Naive thymus-derived CD8-positive, alpha-beta T cell (primary cell): ENCODE measurements around the gene SAMD8. TPM values are rescaled to one million over a fixed set of nuclear protein-coding genes. Genes with fewer than 3 reads are reported as not detected.
"Not testable (repeated sequence)": the region's sequence is repeated elsewhere in the genome, so short reads cannot be mapped to it uniquely, and the experiment has no call there.

ENCODE experiments used
- ATAC-seq, 2 donors: fragments of 150-1000 bp; cut with Tn5 transposase in 1 of 2; sonication (Bioruptor Pico), chemical (Tn5 transposase) in 1 of 2; 1 replicate in 1 of 2; 2 replicates in 1 of 2; pipeline ENCODE4 v1.10.0; 2021; ENCODE audit warnings: mild to moderate bottlenecking in 2 of 2, moderate library complexity in 2 of 2
- POLR2A ChIA-PET: fragments of 350-600 bp; sonication (Branson Sonifier 250); formaldehyde crosslinking; loops from one replicate; lab custom pipeline; 2021; ENCODE audit warnings: antibody characterized with exemption; lab: Charles Lee
- DNase-seq, 10 donors: peaks; one replicate each; pipeline versions ENCODE4 v3.0.0 to v3.0.0-alpha.2; 2020 to 2022
- H3K27ac Mint-ChIP-seq, 10 donors: one replicate each; pipeline ENCODE4 v1.8.0; 2020 to 2022; ENCODE audit warnings: mild to moderate bottlenecking in 10 of 10, mixed read lengths in 10 of 10, moderate library complexity in 4 of 10, inconsistent platforms in 1 of 10
- H3K27me3 Mint-ChIP-seq, 5 donors: one replicate each; pipeline ENCODE4 v1.8.0; 2021 to 2022; ENCODE audit warnings: mixed read lengths in 5 of 5
- H3K36me3 Mint-ChIP-seq, 3 donors: one replicate each; pipeline ENCODE4 v1.8.0; 2020 to 2022; ENCODE audit warnings: mixed read lengths in 3 of 3, mild to moderate bottlenecking in 2 of 3, inconsistent platforms in 1 of 3
- H3K4me1 Mint-ChIP-seq, 4 donors: one replicate each; pipeline ENCODE4 v1.8.0; 2021 to 2022; ENCODE audit warnings: mixed read lengths in 4 of 4
- H3K4me3 Mint-ChIP-seq, 10 donors: one replicate each; pipeline ENCODE4 v1.8.0; 2020 to 2022; ENCODE audit warnings: mild to moderate bottlenecking in 10 of 10, mixed read lengths in 10 of 10, moderate library complexity in 6 of 10, inconsistent platforms in 1 of 10
- H3K9me3 Mint-ChIP-seq, 9 donors: one replicate each; pipeline ENCODE4 v1.8.0; 2020 to 2022; ENCODE audit warnings: mixed read lengths in 9 of 9, mild to moderate bottlenecking in 3 of 9, inconsistent platforms in 1 of 9, moderate library complexity in 1 of 9
- polyA plus RNA-seq, 3 donors: library from polyadenylated mRNA; unstranded; fragments of 300-500 nt; fragmentation: Illumina TruSeq; gene quantifications; one replicate each; pipeline ENCODE4 v1.2.3, GENCODE V29; 2021
- total RNA-seq, 8 experiments: library from RNA in 2 of 8; stranded (reverse) in 2 of 8; gene quantifications; one replicate each; pipeline ENCODE4 v1.2.3 and lab custom pipeline; 2021 to 2026

SAMD8 gene
- total and polyA plus RNA-seq, 5 experiments from 2014 or later: 6.3 to 23.9 (median 10.6) TPM

DNA sequence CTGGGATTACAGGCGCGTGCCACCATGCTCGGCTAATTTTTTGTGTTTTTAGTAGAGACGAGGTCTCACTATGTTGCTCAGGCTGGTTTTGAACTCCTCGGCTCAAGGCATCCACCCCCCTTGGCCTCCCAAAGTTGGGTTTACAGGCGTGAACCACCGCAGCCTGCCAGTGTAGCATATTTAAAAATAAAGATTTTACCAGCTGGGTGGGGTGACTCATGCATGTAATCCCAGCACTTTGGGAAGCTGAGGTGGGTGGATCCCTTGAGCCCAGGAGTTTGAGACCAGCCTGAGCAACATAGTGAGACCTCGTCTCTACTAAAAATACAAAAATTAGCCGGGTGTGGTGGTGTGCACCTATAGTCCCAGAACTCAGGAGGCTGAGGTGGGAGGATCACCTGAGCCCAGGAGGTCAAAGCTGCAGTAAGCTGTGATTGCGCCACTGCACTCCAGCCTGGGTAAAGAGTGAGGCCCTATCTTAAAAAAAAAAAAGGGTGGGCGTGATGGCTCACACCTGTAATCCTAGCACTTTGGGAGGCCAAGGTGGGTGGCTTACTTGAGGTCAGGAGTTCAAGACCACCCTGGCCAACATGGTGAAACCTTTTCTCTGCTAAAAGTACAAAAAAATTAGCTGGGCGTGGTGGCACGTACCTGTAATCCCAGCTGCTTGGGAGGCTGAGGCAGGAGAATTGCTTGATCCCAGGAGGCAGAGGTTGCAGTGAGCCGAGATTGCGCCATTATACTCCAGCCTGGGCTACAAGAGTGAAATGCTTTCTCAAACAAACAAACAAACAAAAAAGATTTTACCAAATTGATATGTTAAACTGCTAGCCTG, 5.7 kb downstream of the SAMD8 start:
- H3K9me3 Mint-ChIP-seq, H3K4me3 Mint-ChIP-seq, H3K36me3 Mint-ChIP-seq, ATAC-seq, H3K27me3 Mint-ChIP-seq, DNase-seq: not testable (repeated sequence)
- H3K27ac Mint-ChIP-seq: peak overlapping the region in 5 of 10 donors; percentile 19 to 41 (median 29)
- POLR2A ChIA-PET: interaction anchor here (0.7 kb wide), 1 partner anchor 17 kb away, joined by 3 read pairs; no protein-coding TSS in a partner anchor
- H3K4me1 Mint-ChIP-seq: peaks cover 16 to 65% (median 53%) of the 10 kb centered on the region in 4 donors

- H3K4me3 Mint-ChIP-seq: no peak overlapping the region
- ATAC-seq: no peak
- H3K9me3 Mint-ChIP-seq: no peaks in the 10 kb centered on the region
- H3K36me3 Mint-ChIP-seq: peaks cover 0 to 3% (median 0%) of the 10 kb centered on the region in 3 donors
- POLR2A ChIA-PET: no interaction called here
- no peaks in the 10 kb centered on the region for H3K27me3 Mint-ChIP-seq
- no peak for DNase-seq
- peaks cover 13 to 64% (median 48%) of the 10 kb centered on the region in 4 donors for H3K4me1 Mint-ChIP-seq
- H3K27ac Mint-ChIP-seq: peak overlapping the region in 7 of 10 donors; percentile 19 to 75 (median 42)
Measured at GRCh38 chr10:75117995-75118394, 6.5 kb downstream of the SAMD8 start.

DNA sequence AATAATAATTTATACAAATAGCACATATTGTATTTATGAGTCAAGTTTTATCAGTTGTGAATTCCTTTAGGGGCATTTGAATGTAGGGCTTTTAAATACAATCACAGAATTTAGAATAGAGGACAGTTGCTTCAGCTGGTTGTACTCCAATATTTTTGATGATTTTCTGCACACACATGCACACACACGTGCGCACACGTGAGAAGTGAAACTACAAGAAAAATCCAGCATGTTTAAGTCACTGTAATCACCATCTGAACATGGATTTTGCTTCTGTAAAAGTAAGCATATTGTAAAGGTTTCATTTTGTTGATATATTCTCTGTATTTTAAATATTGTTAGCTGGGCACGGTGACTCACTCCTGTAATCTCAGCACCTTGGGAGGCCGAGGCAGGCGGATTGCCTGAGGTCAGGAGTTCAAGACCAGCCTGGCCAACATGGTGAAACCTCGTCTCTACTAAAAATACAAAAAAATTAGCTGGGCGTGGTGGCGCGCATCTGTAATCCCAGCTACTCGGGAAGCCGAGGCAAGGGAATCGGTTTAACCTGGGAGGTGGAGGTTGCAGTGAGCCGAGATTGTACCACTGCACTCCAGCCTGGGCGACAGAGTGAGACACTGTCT, 8.1 kb downstream of the SAMD8 start:
- not testable (repeated sequence) for H3K4me3 Mint-ChIP-seq, H3K9me3 Mint-ChIP-seq, ATAC-seq, H3K27me3 Mint-ChIP-seq, H3K27ac Mint-ChIP-seq, DNase-seq
- peaks cover 0 to 17% (median under 1%) of the 10 kb centered on the region in 3 donors for H3K36me3 Mint-ChIP-seq
- POLR2A ChIA-PET: interaction anchor here (0.6 kb wide), 1 partner anchor 81 kb away, joined by 6 read pairs; no protein-coding TSS in a partner anchor
- peaks cover 12 to 60% (median 46%) of the 10 kb centered on the region in 4 donors for H3K4me1 Mint-ChIP-seq

- no peaks in the 10 kb centered on the region for H3K9me3 Mint-ChIP-seq
- H3K36me3 Mint-ChIP-seq: peaks cover 0 to 23% (median 4%) of the 10 kb centered on the region in 3 donors
- POLR2A ChIA-PET: interaction anchor here (0.7 kb wide), 1 partner anchor 10 kb away, joined by 4 read pairs; no protein-coding TSS in a partner anchor
- DNase-seq (no peak), ATAC-seq (no peak)
- peak overlapping the region in 4 of 10 donors; percentile 20 to 71 (median 24) for H3K27ac Mint-ChIP-seq
- peaks cover 11 to 63% (median 52%) of the 10 kb centered on the region in 4 donors for H3K4me1 Mint-ChIP-seq
- H3K27me3 Mint-ChIP-seq: no peaks in the 10 kb centered on the region
- H3K4me3 Mint-ChIP-seq: peak overlapping the region in 2 of 10 donors; percentile 2 to 13
Measured at GRCh38 chr10:75121322-75121721, 9.9 kb downstream of the SAMD8 start.

- H3K9me3 Mint-ChIP-seq: no peaks in the 10 kb centered on the region
- H3K4me3 Mint-ChIP-seq: peak overlapping the region in 1 of 10 donors; percentile 24
- H3K27ac Mint-ChIP-seq: peak overlapping the region in 2 of 10 donors; percentile 21 to 47
- no peaks in the 10 kb centered on the region for H3K27me3 Mint-ChIP-seq
- DNase-seq: no peak
- POLR2A ChIA-PET: no interaction called here
- H3K36me3 Mint-ChIP-seq: peaks cover 0 to 23% (median 4%) of the 10 kb centered on the region in 3 donors
- no peak for ATAC-seq
- peaks cover 11 to 68% (median 53%) of the 10 kb centered on the region in 4 donors for H3K4me1 Mint-ChIP-seq
Measured at GRCh38 chr10:75122505-75122904, 11.0 kb downstream of the SAMD8 start.

- Mint-ChIP-seq H3K27ac (peak overlapping the region in 9 of 10 donors; percentile 26 to 91 (median 69)), H3K27me3 (no peaks in the 10 kb centered on the region), H3K4me1 (peaks cover 8 to 65% (median 49%) of the 10 kb centered on the region in 4 donors), H3K9me3 (no peaks in the 10 kb centered on the region), H3K36me3 (peaks cover 0 to 23% (median 4%) of the 10 kb centered on the region in 3 donors), H3K4me3 (peak overlapping the region in 6 of 10 donors; percentile 28 to 75 (median 60))
- ATAC-seq (peak in 1 of 2 donors; percentile 33), DNase-seq (no peak)
- POLR2A ChIA-PET: interaction anchor here (0.6 kb wide), 1 partner anchor 1027 kb away, joined by 3 read pairs; no protein-coding TSS in a partner anchor
Measured at GRCh38 chr10:75123088-75123682, 11.7 kb downstream of the SAMD8 start.

DNA sequence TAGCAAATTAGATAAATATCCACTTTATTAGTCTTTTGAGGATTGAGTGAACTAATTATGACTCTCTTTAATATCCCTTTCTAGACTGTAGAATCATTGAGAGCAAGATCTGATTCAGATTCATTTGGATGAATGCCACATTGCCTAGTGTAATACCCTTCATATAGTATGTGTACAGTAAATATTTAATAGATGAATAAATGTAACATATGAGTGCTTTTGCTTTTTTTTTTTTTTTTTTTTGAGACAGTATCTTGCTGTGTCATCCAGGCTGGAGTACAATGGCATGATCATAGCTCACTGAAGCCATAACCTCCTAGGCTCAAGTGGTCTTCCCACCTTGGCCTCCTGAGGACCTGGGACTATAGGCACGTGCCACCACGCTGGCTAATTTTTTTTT, 14.8 kb downstream of the SAMD8 start:
- Mint-ChIP-seq H3K9me3 (no peaks in the 10 kb centered on the region), H3K36me3 (peaks cover 0 to 36% (median 4%) of the 10 kb centered on the region in 3 donors), H3K27me3 (no peaks in the 10 kb centered on the region), H3K4me3 (peak overlapping the region in 2 of 10 donors; percentile 4 to 16), H3K27ac (peak overlapping the region in 7 of 10 donors; percentile 15 to 89 (median 54)), H3K4me1 (peaks cover 18 to 78% (median 59%) of the 10 kb centered on the region in 4 donors)
- no peak for DNase-seq
- no peak for ATAC-seq
- POLR2A ChIA-PET: interaction anchor here (0.7 to 0.8 kb wide), 2 partner anchors 15 to 19 kb away, joined by 3 to 4 read pairs; partner anchors contain the start of gene SAMD8

- Mint-ChIP-seq H3K27me3 (no peaks in the 10 kb centered on the region), H3K4me3 (no peak overlapping the region), H3K9me3 (no peaks in the 10 kb centered on the region), H3K4me1 (peaks cover 20 to 83% (median 63%) of the 10 kb centered on the region in 4 donors), H3K27ac (peak overlapping the region in 2 of 10 donors; percentile 13 to 14), H3K36me3 (peaks cover 0 to 36% (median 4%) of the 10 kb centered on the region in 3 donors)
- DNase-seq (no peak), ATAC-seq (no peak)
- POLR2A ChIA-PET: no interaction called here
Measured at GRCh38 chr10:75127471-75127870, 16.0 kb downstream of the SAMD8 start.

DNA sequence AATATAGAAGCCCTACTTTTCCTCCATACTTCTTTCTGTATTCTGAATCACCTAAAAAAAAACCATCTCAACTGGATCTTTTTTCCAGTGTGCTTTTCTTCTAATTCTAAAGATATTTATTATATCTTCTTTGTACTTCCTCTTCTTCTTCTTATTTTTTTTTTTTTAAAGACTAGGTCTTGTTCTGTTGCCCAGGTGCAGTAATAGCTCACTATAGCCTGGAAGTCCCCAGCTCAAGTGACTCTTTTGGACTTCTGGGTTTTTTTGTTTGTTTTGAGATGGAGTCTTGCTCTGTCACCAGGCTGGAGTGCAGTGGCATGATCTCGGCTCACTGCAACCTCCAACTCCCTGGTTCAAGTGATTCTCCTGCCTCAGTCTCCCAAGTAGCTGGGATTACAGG, 17.5 kb downstream of the SAMD8 start:
- H3K27me3 Mint-ChIP-seq, DNase-seq, H3K9me3 Mint-ChIP-seq: not testable (repeated sequence)
- Mint-ChIP-seq H3K27ac (peak overlapping the region in 6 of 10 donors; percentile 15 to 71 (median 37)), H3K36me3 (peaks cover 5 to 28% (median 9%) of the 10 kb centered on the region in 3 donors), H3K4me1 (peaks cover 22 to 75% (median 58%) of the 10 kb centered on the region in 4 donors), H3K4me3 (peak overlapping the region in 1 of 10 donors; percentile 22)
- peak in 1 of 2 donors; percentile 46 for ATAC-seq
- POLR2A ChIA-PET: interaction anchor here (1.0 kb wide), 1 partner anchor 16 kb away, joined by 6 read pairs; the partner anchor contains the start of gene SAMD8

DNA sequence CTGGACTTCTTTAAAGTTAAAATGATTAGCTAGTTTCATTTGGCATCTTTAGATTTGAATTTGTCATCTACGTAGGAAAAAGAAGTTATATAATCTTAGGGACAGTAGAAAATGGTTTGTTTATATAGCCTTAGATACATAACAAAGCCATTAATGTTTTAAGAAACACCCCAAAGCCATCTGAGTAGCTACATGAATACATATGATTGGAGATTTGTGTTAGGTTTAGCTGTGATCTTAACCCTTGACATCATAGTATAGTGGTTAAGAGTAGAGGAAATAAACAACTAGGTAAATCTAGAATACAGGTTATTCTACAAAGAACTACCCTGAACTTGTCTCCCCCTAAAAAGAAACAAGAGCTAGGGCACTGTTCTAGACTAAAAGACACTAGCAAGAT, 18.1 kb downstream of the SAMD8 start:
- POLR2A ChIA-PET: no interaction called here
- peak in 1 of 2 donors; percentile 68 for ATAC-seq
- H3K36me3 Mint-ChIP-seq: peaks cover 5 to 23% (median 8%) of the 10 kb centered on the region in 3 donors

DNA sequence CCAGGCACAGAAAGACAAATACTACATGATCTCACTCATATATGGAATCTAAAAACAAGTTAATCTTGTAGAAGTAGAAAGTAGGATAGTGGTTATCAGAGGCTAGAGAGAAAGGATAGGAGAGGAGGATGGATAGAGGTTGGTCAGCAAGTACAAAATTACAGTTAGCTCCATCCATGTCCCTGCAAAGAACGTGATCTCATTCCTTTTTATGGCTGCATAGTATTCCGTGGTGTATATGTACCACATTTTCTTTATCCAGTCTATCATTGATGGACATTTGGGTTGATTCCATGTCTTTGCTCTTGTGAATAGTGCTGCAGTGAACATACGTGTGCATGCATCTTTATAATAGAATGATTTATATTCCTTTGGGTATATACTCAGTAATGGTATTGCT, 22.2 kb downstream of the SAMD8 start:
- H3K27me3 Mint-ChIP-seq, ATAC-seq, POLR2A ChIA-PET, H3K9me3 Mint-ChIP-seq, DNase-seq: not testable (repeated sequence)
- peak overlapping the region in 3 of 10 donors; percentile 12 to 86 (median 74) for H3K27ac Mint-ChIP-seq
- peaks cover 28 to 65% (median 55%) of the 10 kb centered on the region in 4 donors for H3K4me1 Mint-ChIP-seq
- peak overlapping the region in 1 of 10 donors; percentile 8 for H3K4me3 Mint-ChIP-seq
- peaks cover 4 to 12% (median 5%) of the 10 kb centered on the region in 3 donors for H3K36me3 Mint-ChIP-seq

More for the DNA sequence above, 18.1 kb downstream of the SAMD8 start:
- peak overlapping the region in 5 of 10 donors; percentile 40 to 74 (median 71) for H3K27ac Mint-ChIP-seq
- no peaks in the 10 kb centered on the region for H3K27me3 Mint-ChIP-seq
- no peak for DNase-seq
- no peak overlapping the region for H3K4me3 Mint-ChIP-seq
- peaks cover 0 to 7% (median 0%) of the 10 kb centered on the region in 9 donors for H3K9me3 Mint-ChIP-seq
- H3K4me1 Mint-ChIP-seq: peaks cover 22 to 72% (median 55%) of the 10 kb centered on the region in 4 donors

- Mint-ChIP-seq H3K27ac (peak overlapping the region in 6 of 10 donors; percentile 24 to 85 (median 42)), H3K4me1 (peaks cover 24 to 54% (median 50%) of the 10 kb centered on the region in 4 donors), H3K27me3 (no peaks in the 10 kb centered on the region), H3K36me3 (peaks cover 3 to 9% (median 5%) of the 10 kb centered on the region in 3 donors), H3K9me3 (peaks cover 0 to 7% (median 0%) of the 10 kb centered on the region in 9 donors), H3K4me3 (no peak overlapping the region)
- POLR2A ChIA-PET: no interaction called here
- ATAC-seq (no peak), DNase-seq (no peak)
Measured at GRCh38 chr10:75136346-75136745, 24.9 kb downstream of the SAMD8 start.
